Activated CD4-positive, alpha-beta T cell treated with anti-CD3 and anti-CD28 coated beads, Interleukin-2, amount 50 U/mL, for 48 hours (primary cell): ENCODE data around the gene KIF25.
"Not testable (repeated sequence)": the region's sequence is repeated elsewhere in the genome, so short reads cannot be mapped to it uniquely, and the experiment has no call there.

Experiments used
- DNase-seq, 2 experiments: peaks; one replicate each; pipeline ENCODE4 v3.0.0-alpha.2; 2020

The KIF25 gene

DNA sequence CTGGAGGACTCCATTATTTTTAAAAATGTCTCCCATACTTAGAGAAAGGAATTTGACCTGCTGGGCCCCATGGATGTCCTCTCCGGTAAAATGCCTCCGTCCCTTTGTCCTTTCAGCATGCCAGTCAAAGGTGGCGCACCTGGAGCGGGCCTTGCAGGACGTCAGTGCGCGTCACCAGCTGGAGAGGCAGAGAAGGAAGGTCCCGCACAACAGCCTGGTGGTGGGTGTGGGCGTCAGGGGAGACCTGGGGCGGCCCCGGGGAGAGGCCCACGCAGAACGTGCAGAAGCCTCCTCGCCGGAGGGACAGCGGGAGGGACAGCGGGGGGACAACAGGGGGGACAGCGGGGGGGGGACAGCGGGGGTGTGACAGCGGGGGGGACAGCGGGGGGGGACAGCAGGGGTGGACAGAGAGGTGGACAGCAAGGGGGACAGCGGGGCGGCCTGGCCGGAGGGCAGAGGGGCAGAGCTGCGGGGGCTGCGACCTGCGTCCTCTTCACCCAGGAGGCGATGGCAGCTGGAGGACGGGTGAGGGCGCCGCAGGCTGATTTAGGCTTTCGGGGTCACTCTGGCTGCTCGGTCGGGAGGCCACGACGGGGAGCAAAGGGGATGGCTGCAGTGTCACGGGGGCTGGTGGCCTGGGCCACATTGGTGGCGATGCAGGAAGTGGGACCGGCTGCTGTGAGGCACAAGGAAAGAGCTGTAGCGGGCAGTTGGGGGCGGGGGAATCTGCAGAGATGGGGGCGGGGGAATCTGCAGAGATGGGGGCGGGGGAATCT lies 859 bp upstream of the KIF25 start:
- DNase-seq = no peak

DNA sequence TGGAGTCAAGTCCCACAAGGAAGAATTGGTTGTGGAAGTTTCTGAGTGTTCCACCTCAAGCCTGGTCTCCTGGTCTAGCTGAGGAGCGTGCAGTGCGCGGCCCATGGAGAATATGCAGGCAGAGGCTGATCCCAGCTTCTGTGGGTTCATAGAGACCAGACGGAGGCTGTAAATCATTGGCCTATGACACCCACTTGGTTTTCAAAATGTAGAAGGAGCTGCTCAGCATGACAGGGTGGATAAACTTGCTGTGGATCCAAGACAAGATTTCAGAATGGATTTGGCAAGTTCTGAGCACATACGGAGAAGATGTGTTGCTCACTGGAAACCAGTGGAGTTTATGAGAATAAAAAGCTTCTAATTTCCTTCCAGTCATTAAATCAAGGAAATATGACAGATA lies 744 bp downstream of the KIF25 start:
- no peak for DNase-seq

DNA sequence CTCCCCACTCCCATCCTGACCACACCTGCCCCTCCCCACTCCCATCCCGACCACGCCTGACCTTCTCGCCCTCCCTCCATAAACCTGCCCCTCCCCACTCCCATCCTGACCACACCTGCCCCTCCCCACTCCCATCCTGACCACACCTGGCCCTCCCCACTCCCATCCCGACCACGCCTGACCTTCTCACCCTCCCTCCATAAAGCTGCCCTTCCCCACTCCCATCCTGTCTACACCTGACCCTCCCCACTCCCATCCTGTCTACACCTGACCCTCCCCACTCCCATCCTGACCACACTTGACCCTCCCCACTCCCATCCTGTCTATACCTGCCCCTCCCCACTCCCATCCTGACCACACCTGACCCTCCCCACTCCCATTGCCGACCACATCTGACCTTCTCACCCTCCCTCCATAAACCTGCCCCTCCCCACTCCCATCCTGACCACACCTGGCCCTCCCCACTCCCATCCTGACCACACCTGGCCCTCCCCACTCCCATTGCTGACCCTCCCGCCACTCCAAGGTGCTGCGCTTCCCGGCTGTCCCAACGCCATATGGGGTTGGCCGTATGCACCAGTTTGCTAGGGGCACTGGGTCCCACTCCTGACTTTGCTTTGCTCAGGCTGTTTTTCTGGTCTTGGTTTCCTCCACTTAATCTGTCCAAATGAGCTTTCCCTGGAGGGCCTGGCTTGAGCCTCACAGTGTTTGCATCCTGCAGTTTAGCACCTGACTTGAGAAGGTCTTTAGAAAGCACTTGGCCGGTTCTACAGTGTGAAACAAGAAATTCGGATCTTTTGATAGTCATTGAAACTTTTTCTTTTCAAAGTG lies 2.9 kb downstream of the KIF25 start:
- no peak for DNase-seq

DNA sequence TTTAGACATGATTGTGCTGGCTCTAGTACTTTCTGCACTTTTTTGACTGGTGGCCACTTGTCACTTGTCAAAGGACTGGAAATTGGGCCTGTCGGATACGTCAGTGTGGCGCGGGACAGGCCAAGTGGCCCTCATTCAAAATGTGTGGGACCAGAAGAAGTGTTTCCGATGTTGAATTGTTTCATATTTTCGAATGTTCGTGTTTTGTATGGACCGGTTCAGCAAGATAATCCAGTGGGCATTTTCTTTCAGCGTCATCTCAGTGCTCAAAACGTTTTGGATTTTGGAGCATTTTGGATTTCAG lies 3.5 kb downstream of the KIF25 start:
- DNase-seq = no peak

- DNase-seq = not testable (repeated sequence)
Measured at GRCh38 chr6:168001514-168001913, 4.0 kb downstream of the KIF25 start.

GRCh38 chr6:168002804-168003203 lies 5.3 kb downstream of the KIF25 start:
- no peak for DNase-seq

DNA sequence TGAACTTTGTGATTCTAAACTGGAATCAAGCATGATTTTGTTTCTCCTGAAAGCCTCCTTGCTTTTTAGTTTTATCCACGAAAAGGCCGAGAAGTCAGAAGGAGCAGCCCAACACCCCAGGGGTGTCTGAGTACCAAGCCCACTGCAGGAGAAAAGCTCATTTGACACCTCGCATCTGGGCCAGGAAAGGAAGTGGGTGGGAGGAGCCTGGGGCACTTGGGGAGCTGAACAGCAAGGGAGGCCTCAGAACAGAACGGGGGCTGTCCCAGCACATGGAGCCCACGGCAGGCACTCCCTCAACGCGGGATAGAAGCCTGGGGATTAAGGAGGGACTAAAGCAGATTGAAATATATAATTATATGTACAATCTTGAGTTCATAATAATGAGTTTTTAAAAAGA lies 6.6 kb downstream of the KIF25 start:
- DNase-seq = no peak

GRCh38 chr6:168004945-168005344 lies 7.5 kb downstream of the KIF25 start:
- no peak for DNase-seq

DNA sequence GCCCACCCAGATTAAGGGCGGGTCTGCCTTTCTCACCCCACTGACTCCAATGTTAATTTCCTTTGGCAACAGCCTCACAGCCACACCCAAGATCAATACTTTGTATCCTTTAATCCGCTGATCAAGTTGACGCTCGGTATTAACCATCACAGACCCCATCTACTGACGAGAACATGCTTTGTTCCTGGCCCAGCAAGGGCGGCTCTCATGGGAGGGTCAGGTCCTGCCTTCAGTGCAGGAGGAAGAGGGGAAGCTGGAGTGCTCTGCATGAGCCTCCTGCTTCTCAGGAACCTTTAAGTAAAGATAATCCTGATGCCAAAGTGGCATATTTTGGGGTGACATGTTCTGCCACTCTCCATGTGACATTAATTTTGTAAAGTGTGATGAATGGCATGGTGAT lies 8.3 kb downstream of the KIF25 start:
- no peak for DNase-seq

DNA sequence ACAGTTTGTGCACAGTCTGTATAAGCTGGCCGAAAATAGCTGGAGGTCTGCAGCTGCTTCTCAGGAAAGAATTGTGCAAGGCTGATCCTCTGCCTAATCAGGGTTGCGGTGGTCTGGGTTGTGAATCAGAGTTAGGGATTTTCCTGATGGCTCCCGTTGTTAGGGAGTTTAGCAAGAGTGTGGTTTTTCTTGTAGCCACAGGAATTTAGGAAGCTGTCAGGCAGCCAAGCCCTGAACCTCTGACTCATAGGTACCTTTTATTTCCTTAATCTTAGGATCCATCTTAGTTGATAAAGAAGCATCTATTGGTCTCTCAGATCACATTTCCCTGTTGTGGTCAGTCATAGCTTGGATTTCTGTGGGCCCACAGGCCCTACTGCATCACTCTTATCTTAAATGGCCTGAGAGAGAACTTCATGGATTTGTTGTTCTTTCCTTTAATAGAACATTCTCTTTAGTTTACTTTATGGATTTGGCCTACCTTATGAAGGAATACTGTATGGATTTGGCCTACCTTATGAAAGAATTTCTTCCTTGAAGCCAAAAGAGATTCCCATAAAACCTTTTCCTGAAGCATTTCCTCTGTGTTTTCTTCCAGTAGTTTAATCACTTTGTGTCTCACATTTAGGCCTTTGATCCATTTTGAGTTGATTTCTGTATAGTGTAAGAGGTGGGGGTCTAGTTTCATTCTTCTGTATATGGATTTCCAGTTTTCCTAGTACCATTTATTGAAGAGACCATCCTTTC lies 10.3 kb downstream of the KIF25 start:
- DNase-seq = no peak

GRCh38 chr6:168009331-168009730 lies 11.9 kb downstream of the KIF25 start:
- DNase-seq = no peak

- no peak for DNase-seq
Measured at GRCh38 chr6:168011291-168011690, 13.8 kb downstream of the KIF25 start.

DNA sequence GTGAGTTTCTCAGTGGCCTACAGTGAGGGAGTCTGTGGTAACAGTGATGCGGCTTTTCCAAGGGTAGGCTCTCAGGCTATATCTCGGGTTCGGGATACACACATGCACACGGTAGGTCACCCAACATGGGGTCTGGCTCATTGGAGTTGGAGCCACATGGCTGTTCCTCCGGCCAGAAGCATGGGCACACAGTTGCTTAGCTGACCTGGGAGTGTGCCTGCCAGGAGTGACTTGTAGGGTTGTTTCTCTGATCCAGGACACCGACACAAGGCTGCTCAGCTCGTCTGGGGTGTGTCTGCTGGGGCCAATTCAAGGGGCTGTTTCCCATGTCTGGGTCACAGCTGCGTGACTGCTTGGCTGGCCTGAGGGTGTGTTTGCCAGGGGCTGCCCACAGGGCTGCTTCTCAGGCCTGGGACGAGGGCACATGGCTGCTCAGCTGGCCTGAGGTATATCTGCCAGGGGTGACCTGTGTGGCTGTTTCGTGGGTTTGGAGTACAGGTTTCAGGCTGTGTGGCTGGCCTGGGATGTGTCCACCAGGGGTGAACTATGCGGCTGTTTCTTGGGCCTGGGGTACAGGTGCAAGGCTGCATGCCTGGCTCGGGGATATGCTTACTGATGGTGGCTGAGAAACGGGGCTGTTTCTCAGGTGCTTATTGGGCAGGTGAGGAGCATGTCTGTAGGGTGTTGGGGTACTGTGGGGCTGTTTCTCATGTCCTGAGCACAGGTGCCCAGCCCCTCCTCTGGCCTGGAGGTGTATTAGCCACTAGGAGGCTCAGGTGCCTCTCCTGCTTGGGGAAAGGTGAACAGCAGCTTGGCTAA lies 15.2 kb downstream of the KIF25 start:
- DNase-seq = no peak

GRCh38 chr6:168013250-168013915 lies 15.9 kb downstream of the KIF25 start:
- no peak for DNase-seq

- DNase-seq = no peak
Measured at GRCh38 chr6:168014428-168014827, 17.0 kb downstream of the KIF25 start.

- DNase-seq = no peak
Measured at GRCh38 chr6:168015009-168015408, 17.5 kb downstream of the KIF25 start.

GRCh38 chr6:168015482-168016175 lies 18.2 kb downstream of the KIF25 start:
- no peak for DNase-seq

GRCh38 chr6:168016176-168016620 lies 18.7 kb downstream of the KIF25 start:
- DNase-seq = no peak

DNA sequence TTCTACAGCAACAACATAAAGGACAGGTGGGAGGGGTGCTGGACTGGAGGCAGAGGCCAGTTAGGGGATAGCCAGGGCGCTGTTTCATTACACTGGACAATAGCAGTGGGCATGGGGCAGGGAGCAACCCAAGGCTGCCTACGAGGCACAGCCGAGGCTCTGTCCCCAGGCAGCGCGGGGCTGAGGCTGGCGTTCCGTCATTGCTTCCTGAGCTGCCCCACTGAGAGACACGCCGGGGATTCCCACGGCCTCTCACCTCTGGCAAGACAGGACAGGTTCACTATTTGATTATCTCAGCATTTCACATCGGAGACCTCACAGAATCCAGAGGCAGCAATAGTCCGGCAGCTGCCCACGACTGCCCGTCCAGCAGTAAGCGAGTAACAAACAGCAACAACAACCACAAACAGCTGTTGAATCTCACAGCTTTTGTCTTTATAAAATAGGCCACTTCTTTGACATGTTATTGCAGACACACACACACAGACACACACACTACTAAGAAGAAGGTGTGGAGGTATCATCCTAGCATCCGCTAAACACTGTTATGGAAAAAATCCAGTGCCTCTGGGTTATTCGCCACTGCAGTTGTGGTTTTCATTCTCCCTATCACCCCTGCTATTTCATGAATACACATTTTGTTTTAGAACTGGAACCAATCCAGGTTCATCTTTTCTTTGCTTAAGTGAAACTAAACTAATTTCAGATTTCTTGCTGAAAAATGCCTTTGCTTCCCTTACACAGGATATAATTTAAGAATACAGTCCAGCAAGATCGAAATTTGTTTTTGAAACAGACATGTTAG lies 19.5 kb downstream of the KIF25 start:
- no peak for DNase-seq

DNA sequence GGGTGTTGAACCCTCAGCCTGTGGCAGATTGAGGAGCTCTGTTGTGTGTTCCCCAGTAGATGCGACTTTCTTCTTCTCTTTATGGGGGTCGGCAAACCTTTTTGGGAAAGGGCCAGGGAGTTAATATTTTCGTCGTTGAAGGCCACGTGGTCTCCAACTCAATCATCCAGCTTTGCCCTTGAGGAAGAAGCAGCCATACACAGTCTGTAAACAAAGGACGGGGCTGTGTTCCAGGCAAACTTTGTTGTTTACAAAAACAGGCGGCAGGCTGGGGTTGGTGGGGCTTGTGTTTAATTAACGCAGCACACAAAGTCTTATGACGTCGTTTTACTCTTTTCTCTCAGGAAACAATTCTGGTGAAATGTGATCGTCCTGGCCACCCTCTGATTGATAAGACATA lies 20.2 kb downstream of the KIF25 start:
- no peak for DNase-seq

DNA sequence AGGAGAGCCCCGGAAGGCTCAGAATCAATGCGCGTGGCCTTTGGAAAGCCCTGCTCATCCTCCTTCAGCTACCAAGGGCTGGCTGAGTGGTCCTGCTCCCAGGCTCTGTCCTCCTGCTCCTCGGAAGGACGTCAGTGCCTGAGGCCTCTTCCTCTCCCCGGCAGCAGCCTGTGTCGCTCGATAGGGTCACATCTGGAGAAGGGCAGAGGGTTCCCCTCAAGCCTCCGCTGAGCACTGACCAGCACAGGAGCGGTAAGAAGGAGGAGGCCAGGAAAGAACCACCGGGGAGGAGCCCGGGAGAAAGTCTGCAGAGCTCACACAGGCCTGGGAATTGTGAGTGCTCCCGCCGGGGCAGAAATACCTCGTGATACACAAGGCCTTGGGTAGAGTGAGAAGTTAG lies 21.2 kb downstream of the KIF25 start:
- no peak for DNase-seq
